HG02798 (cell line): ENCODE results near the gene TTC19.

Experiments
- ATAC-seq: cut with Tn5 transposase; IDR thresholded peaks from one replicate; pipeline ENCODE4 v1.9.1; 2021; ENCODE audit warnings: mild to moderate bottlenecking; ENCODE audit not compliant: unreplicated experiment, poor library complexity

TTC19 gene

GRCh38 chr17:15999141-15999973 lies at the start of gene TTC19, which contains the start of gene ZSWIM7:
TSS of gene TTC19 (plus strand) at chr17:15999824. CDS start at chr17:15999849, 25 bp downstream.
TSS of gene ZSWIM7 (minus strand) at chr17:15999704. CDS start at chr17:15999594, 110 bp downstream.
- peak; percentile 95 for ATAC-seq

GRCh38 chr17:15951368-15952047 lies 48.1 kb upstream of the TTC19 start:
- ATAC-seq: no peak

GRCh38 chr17:15952048-15952532 lies 47.5 kb upstream of the TTC19 start:
- ATAC-seq: no peak

- no peak for ATAC-seq
Measured at GRCh38 chr17:15952916-15953790, 46.5 kb upstream of the TTC19 start.

- ATAC-seq: no peak
Measured at GRCh38 chr17:15954222-15954621, 45.4 kb upstream of the TTC19 start.

- no peak for ATAC-seq
Measured at GRCh38 chr17:15955793-15956541, 43.7 kb upstream of the TTC19 start.

GRCh38 chr17:15957206-15957605 lies 42.4 kb upstream of the TTC19 start:
- no peak for ATAC-seq

GRCh38 chr17:15957608-15958307 lies 41.9 kb upstream of the TTC19 start:
- ATAC-seq: no peak

GRCh38 chr17:15958484-15958854 lies 41.2 kb upstream of the TTC19 start:
- ATAC-seq: no peak

GRCh38 chr17:15963670-15964110 lies 35.9 kb upstream of the TTC19 start:
- ATAC-seq: no peak

GRCh38 chr17:15965528-15965927 lies 34.1 kb upstream of the TTC19 start:
- ATAC-seq: no peak

GRCh38 chr17:15966183-15966878 lies 33.3 kb upstream of the TTC19 start:
- no peak for ATAC-seq

- no peak for ATAC-seq
Measured at GRCh38 chr17:15966879-15967248, 32.8 kb upstream of the TTC19 start.

- ATAC-seq: no peak
Measured at GRCh38 chr17:15967706-15968399, 31.8 kb upstream of the TTC19 start.

- no peak for ATAC-seq
Measured at GRCh38 chr17:15969463-15969862, 30.2 kb upstream of the TTC19 start.

GRCh38 chr17:15970500-15970899 lies 29.1 kb upstream of the TTC19 start:
- no peak for ATAC-seq

- ATAC-seq: no peak
Measured at GRCh38 chr17:15971098-15971678, 28.4 kb upstream of the TTC19 start.

GRCh38 chr17:15971882-15972281 lies 27.7 kb upstream of the TTC19 start:
- no peak for ATAC-seq
